Stomach (tissue), 4 donors: Measurements from ENCODE around the gene RPL27.

Experiments used
- CTCF ChIP-seq, 7 experiments: fragments of 450-650 bp in 4 of 7; fragments of 200-600 bp in 3 of 7; sonication (generic) in 3 of 7; IDR thresholded peaks; one replicate each; pipeline ENCODE4 v1.5.1; 2016 to 2019; ENCODE audit warnings: antibody characterized with exemption in 7 of 7, control low read depth in 2 of 7, mild to moderate bottlenecking in 1 of 7
- EP300 ChIP-seq: sonication (generic); formaldehyde crosslinking; IDR thresholded peaks from one replicate; pipeline ENCODE4 v1.6.1; 2017; ENCODE audit warnings: antibody characterized with exemption
- POLR2A ChIP-seq, 4 donors: fragments of 450-650 bp; IDR thresholded peaks; one replicate each; pipeline ENCODE4 v1.6.1; 2016; ENCODE audit warnings: antibody characterized with exemption in 4 of 4, control low read depth in 2 of 4, mild to moderate bottlenecking in 1 of 4, moderate library complexity in 1 of 4
- POLR2AphosphoS5 ChIP-seq, 3 donors: sonication (generic); formaldehyde crosslinking; IDR thresholded peaks; one replicate each; pipeline ENCODE4 v1.6.1; 2016; ENCODE audit warnings: antibody characterized with exemption in 3 of 3

- TF ChIP-seq POLR2AphosphoS5 (IDR thresholded peaks at IDR 0.05) (no peak), CTCF (IDR thresholded peaks at IDR 0.05) (no peak), EP300 (no peak), POLR2A (IDR thresholded peaks at IDR 0.05) (no peak)
Measured at GRCh38 chr17:43026595-43026994, 28.4 kb downstream of the RPL27 start.
